Panc1 (cell line): ENCODE results near the gene DHX34. TPM values are rescaled to one million over a fixed set of nuclear protein-coding genes. Genes with fewer than 3 reads are reported as not detected.

Experiments used
- ATAC-seq: fragments of 200-7000 bp; cut with Tn5 transposase; 2 replicates; pipeline ENCODE4 v1.9.1; 2020; ENCODE audit warnings: mild to moderate bottlenecking, moderate library complexity
- BruUV-seq: library from RNA; stranded (reverse); fragments of 400-500 nt; replicated peaks from 2 replicates; lab custom pipeline; 2021; lab: Mats Ljungman, UMichigan
- CTCF ChIA-PET: fragments of 300-600 bp; sonication (Branson Sonifier 250); formaldehyde crosslinking; loops from one replicate; lab custom pipeline; 2022; ENCODE audit warnings: antibody characterized with exemption; lab: Charles Lee
- POLR2A ChIA-PET: fragments of 300-600 bp; sonication (Branson Sonifier 250); formaldehyde crosslinking; loops from one replicate; lab custom pipeline; 2022; ENCODE audit warnings: antibody characterized with exemption; lab: Charles Lee
- DNase-seq: peaks from one replicate; pipeline ENCODE4 v3.0.0-alpha.2; 2010; ENCODE audit warnings: low read depth, low spot score
- H3K27ac ChIP-seq: 2 replicates; pipeline ENCODE4 v1.5.1; 2011; ENCODE audit warnings: mild to moderate bottlenecking, low read length, inconsistent platforms
- H3K27me3 ChIP-seq: fragments of 200-500 bp; sonication (Bioruptor generic); 2 replicates; pipeline ENCODE4 v1.6.0; 2014; ENCODE audit warnings: low read length, inconsistent platforms; ENCODE audit not compliant: control insufficient read depth, insufficient read depth
- H3K36me3 ChIP-seq: fragments of 200-500 bp; sonication (Bioruptor generic); 2 replicates; pipeline ENCODE4 v1.5.1; 2014; ENCODE audit warnings: inconsistent platforms, mild to moderate bottlenecking, low read length, moderate library complexity; ENCODE audit not compliant: control insufficient read depth, insufficient read depth
- H3K4me1 ChIP-seq: 2 replicates; pipeline ENCODE4 v1.5.1; 2011; ENCODE audit warnings: inconsistent platforms, mild to moderate bottlenecking, low read length, moderate library complexity; ENCODE audit not compliant: control insufficient read depth, insufficient read depth
- H3K4me3 ChIP-seq, 2 experiments: 2 replicates each; pipeline ENCODE4 v1.5.1; 2011 to 2012; ENCODE audit warnings: low read depth in 2 of 2, low read length in 2 of 2, mild to moderate bottlenecking in 2 of 2, inconsistent platforms in 1 of 2, moderate library complexity in 1 of 2
- H3K9me3 ChIP-seq: fragments of 200-500 bp; sonication (Bioruptor generic); 2 replicates; pipeline ENCODE4 v1.5.1; 2014; ENCODE audit warnings: low read depth, mild to moderate bottlenecking, inconsistent platforms, low read length, moderate library complexity; ENCODE audit not compliant: control insufficient read depth, insufficient read depth
- CTCF ChIP-seq: fragments of 450-650 bp; IDR thresholded peaks from 2 replicates; pipeline ENCODE4 v1.5.1; 2017; ENCODE audit warnings: mild to moderate bottlenecking
- POLR2AphosphoS5 ChIP-seq: IDR thresholded peaks from 2 replicates; pipeline ENCODE4 v1.6.1; 2012; ENCODE audit warnings: mild to moderate bottlenecking, low read depth, low read length, moderate library complexity
- REST ChIP-seq, 2 experiments: IDR thresholded peaks; 2 replicates each; pipeline ENCODE4 v1.6.1; 2011 to 2012; ENCODE audit warnings: low read depth in 2 of 2, control low read depth in 1 of 2, low read length in 1 of 2, mild to moderate bottlenecking in 1 of 2, moderate library complexity in 1 of 2; ENCODE audit not compliant: insufficient read depth in 1 of 2
- SIN3A ChIP-seq: IDR thresholded peaks from 2 replicates; pipeline ENCODE4 v1.6.1; 2012; ENCODE audit warnings: low read depth, mild to moderate bottlenecking, low read length, moderate library complexity, borderline replicate concordance; ENCODE audit not compliant: insufficient read depth
- TCF7L2 ChIP-seq: IDR thresholded peaks from 2 replicates; pipeline ENCODE4 v1.6.1; 2011; ENCODE audit warnings: mild to moderate bottlenecking, low read depth, low read length, inconsistent platforms
- in situ Hi-C: cut with HindIII; loops from 2 replicates; pipeline ENCODE4 v1.10.0; 2016; ENCODE audit warnings: low sequenced_read_pairs, low pct_unique_long_range_greater_than_20kb
- intact Hi-C: fragments of 100-400 bp; cut with micrococcal nuclease; formaldehyde crosslinking; loops from one replicate; pipeline ENCODE4 v1.10.0; 2022; ENCODE audit not compliant: unreplicated experiment
- total RNA-seq: library from RNA; stranded (reverse); gene quantifications from one replicate; pipeline ENCODE4 v1.2.1, GENCODE V29; 2021; ENCODE audit not compliant: unreplicated experiment

The DHX34 gene
- total RNA-seq, 1 experiment from 2014 or later, result 29.2 TPM

GRCh38 chr19:47319923-47320871 is 28.9 kb upstream of the DHX34 start:
- in situ Hi-C loops (no loop called here), intact Hi-C loops (no loop called here)
- Histone ChIP-seq H3K9me3 (no peaks in the 10 kb centered on the region), H3K4me3 (no peak overlapping the region), H3K36me3 (no peaks in the 10 kb centered on the region), H3K27ac (no peak overlapping the region), H3K4me1 (0 out of 2 replicates have a peak, but pooled peaks cover 3% of the 10 kb centered on the region), H3K27me3 (no peaks in the 10 kb centered on the region)
- CTCF ChIA-PET, result no interaction called here
- POLR2A ChIA-PET, result no interaction called here
- no peak for ATAC-seq
- BruUV-seq, result no TSS peak
- TF ChIP-seq SIN3A, result no peak
- TF ChIP-seq TCF7L2, result no peak
- no peak for TF ChIP-seq CTCF
- TF ChIP-seq POLR2AphosphoS5, result no peak
- DNase-seq, result no peak

GRCh38 chr19:47321630-47322029 is 27.5 kb upstream of the DHX34 start:
- ChIA-PET CTCF (no interaction called here), POLR2A (interaction anchor here (0.6 kb wide), 1 partner anchor 10 kb away, joined by 4 read pairs; the partner anchor contains the start of gene C5AR2)
- H3K4me1 ChIP-seq, result no peaks in the 10 kb centered on the region
- H3K36me3 ChIP-seq, result no peaks in the 10 kb centered on the region
- ATAC-seq (no peak), DNase-seq (no peak)
- no peak overlapping the region for H3K4me3 ChIP-seq
- no peaks in the 10 kb centered on the region for H3K9me3 ChIP-seq
- intact Hi-C loops, result no loop called here
- in situ Hi-C loops, result no loop called here
- BruUV-seq, result no TSS peak
- TF ChIP-seq SIN3A, result no peak
- TF ChIP-seq REST (IDR thresholded peaks at IDR 0.05; ENCODE audit: insufficient read depth in 1 of 2, low read depth in 2 of 2, low read length in 1 of 2), result no peak
- no peak for TF ChIP-seq TCF7L2
- TF ChIP-seq POLR2AphosphoS5, result no peak
- no peak for TF ChIP-seq CTCF
- H3K27me3 ChIP-seq, result no peaks in the 10 kb centered on the region
- no peak overlapping the region for H3K27ac ChIP-seq
